Stomach smooth muscle (tissue), 2 donors: ENCODE results near the gene ZFAND5.

Experiments
- H3K27ac ChIP-seq: one replicate; pipeline ENCODE4 v1.7.0; 2013; ENCODE audit warnings: mild to moderate bottlenecking, low read length, inconsistent platforms
- H3K27me3 ChIP-seq, 2 donors: one replicate each; pipeline ENCODE4 v1.7.0; 2013; ENCODE audit warnings: low read length in 2 of 2; ENCODE audit not compliant: insufficient read depth in 2 of 2, control insufficient read depth in 1 of 2
- H3K36me3 ChIP-seq, 2 donors: one replicate each; pipeline ENCODE4 v1.7.0; 2013; ENCODE audit warnings: low read length in 2 of 2; ENCODE audit not compliant: control insufficient read depth in 2 of 2, insufficient read depth in 2 of 2
- H3K4me1 ChIP-seq: one replicate; pipeline ENCODE4 v1.7.0; 2013; ENCODE audit warnings: low read length; ENCODE audit not compliant: control insufficient read depth, insufficient read depth
- H3K4me3 ChIP-seq, 2 donors: one replicate each; pipeline ENCODE4 v1.7.0; 2013; ENCODE audit warnings: low read length in 2 of 2
- H3K9ac ChIP-seq, 2 donors: one replicate each; pipeline ENCODE4 v1.7.0; 2013; ENCODE audit warnings: low read length in 2 of 2, mild to moderate bottlenecking in 1 of 2
- H3K9me3 ChIP-seq, 2 donors: one replicate each; pipeline ENCODE4 v1.7.0; 2013; ENCODE audit warnings: low read length in 2 of 2; ENCODE audit not compliant: control insufficient read depth in 2 of 2
- donor health status: healthy.
- donor health status: Pancreatic carcinoma.

Gene ZFAND5

DNA sequence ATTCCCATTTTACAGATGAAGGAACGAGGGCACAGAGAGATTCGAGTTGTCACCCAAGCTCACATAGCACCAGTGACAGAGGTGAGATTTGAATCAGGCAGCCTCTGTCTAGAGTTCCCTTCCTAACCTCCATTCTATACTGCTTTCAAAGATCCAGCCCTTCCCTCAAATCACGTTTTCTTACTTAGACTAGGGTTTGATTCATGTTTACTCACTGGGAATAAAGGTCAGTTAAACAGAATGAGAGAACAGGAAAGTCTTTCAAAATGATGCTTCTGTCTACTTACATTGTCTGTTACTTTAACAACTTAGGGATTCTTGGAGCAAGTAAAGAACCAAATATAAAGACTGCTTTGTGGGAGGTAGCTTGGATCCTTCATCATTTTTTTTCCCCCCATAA, 40.0 kb downstream of the ZFAND5 start:
- H3K27me3 ChIP-seq = no peaks in the 10 kb centered on the region
- no peak overlapping the region for H3K9ac ChIP-seq
- H3K4me1 ChIP-seq = no peaks in the 10 kb centered on the region
- H3K36me3 ChIP-seq = no peaks in the 10 kb centered on the region
- no peak overlapping the region for H3K4me3 ChIP-seq
- H3K27ac ChIP-seq = no peak overlapping the region
- no peaks in the 10 kb centered on the region for H3K9me3 ChIP-seq

- H3K9me3 ChIP-seq = no peaks in the 10 kb centered on the region
- H3K9ac ChIP-seq = no peak overlapping the region
- no peak overlapping the region for H3K4me3 ChIP-seq
- no peaks in the 10 kb centered on the region for H3K36me3 ChIP-seq
- H3K4me1 ChIP-seq = no peaks in the 10 kb centered on the region
- H3K27ac ChIP-seq = no peak overlapping the region
- no peaks in the 10 kb centered on the region for H3K27me3 ChIP-seq
These were observed 42.3 kb downstream of the ZFAND5 start for GRCh38 chr9:72322678-72323077.

- H3K27ac ChIP-seq = no peak overlapping the region
- no peak overlapping the region for H3K4me3 ChIP-seq
- no peak overlapping the region for H3K9ac ChIP-seq
- no peaks in the 10 kb centered on the region for H3K9me3 ChIP-seq
- H3K27me3 ChIP-seq = no peaks in the 10 kb centered on the region
- no peaks in the 10 kb centered on the region for H3K4me1 ChIP-seq
- no peaks in the 10 kb centered on the region for H3K36me3 ChIP-seq
These were observed 42.7 kb downstream of the ZFAND5 start for GRCh38 chr9:72322259-72322658.

DNA sequence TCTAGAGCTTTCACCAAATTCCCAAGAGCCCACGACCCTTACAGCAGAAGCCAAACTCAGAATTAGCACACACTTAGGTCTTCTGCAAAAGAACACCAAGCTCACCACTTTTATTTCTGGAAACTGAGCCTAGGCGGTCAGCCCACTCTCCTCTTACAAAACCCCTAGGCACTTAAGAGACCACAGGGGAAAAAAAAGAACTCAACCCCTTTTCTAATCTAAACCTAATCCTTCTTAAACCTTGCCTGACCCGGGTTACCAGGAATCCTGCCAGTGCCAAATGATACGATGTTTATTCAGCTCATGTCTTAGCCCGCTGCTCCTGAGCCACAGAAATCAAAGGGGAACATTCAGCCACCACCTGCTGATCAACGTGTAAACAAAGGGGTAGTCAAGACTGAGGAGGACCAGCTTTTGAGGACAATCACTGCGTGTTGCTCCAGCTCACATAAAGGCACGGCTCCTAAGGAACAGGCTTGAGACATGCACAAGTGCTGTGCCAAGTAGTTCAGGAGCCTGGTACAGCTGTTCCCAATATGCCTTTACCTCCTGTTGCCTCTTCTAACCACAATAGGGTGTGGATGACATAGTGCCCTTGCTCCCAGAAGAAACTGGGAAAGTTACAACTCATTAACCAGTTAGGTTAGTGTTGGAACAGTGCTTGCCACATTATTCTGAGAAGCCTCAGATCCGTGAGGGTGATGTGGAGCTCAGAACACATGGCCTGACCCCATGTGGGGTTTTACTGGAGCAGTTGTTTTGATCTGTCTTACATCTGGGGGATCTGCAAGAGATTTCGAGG, 49.3 kb downstream of the ZFAND5 start:
- H3K27me3 ChIP-seq = no peaks in the 10 kb centered on the region
- H3K36me3 ChIP-seq = no peaks in the 10 kb centered on the region
- H3K9me3 ChIP-seq = no peaks in the 10 kb centered on the region
- peak overlapping the region in 1 of 2 donors; percentile 21 for H3K9ac ChIP-seq
- H3K4me1 ChIP-seq = peaks cover 29% of the 10 kb centered on the region
- H3K27ac ChIP-seq = peak overlapping the region; percentile 66
- peak overlapping the region; percentile 40 to 61 for H3K4me3 ChIP-seq

DNA sequence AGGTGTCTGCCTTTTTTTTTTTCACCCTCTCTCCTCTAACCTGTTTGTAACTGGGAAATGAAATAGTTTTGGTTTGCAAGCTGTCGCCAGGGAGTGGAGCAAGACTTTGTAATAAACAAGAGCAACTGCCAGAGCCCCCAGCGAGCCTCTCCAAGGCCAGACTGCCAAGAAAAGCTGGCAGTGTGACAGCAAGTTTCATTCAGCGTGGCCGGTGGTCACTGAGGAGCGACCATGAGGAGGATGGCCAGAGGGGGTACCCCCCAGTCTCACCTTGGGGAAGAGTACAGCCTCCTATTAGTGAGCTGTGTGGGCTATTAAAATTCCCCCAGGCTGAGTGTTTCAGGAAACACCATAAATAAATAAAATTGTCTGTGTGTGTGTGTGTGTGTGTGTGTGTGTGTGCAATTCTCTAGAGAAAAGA, 49.9 kb downstream of the ZFAND5 start:
- H3K36me3 ChIP-seq = no peaks in the 10 kb centered on the region
- H3K4me3 ChIP-seq = peak overlapping the region; percentile 38 to 61
- peaks cover 29% of the 10 kb centered on the region for H3K4me1 ChIP-seq
- peak overlapping the region; percentile 66 for H3K27ac ChIP-seq
- H3K9ac ChIP-seq = peak overlapping the region; percentile 29 to 36
- no peaks in the 10 kb centered on the region for H3K9me3 ChIP-seq
- H3K27me3 ChIP-seq = no peaks in the 10 kb centered on the region

- H3K4me1 ChIP-seq = peaks cover 29% of the 10 kb centered on the region
These were observed 51.5 kb downstream of the ZFAND5 start for GRCh38 chr9:72313507-72313906.

GRCh38 chr9:72312386-72312987, 52.5 kb downstream of the ZFAND5 start:
- no peak overlapping the region for H3K4me3 ChIP-seq
- no peaks in the 10 kb centered on the region for H3K36me3 ChIP-seq
- H3K4me1 ChIP-seq = peaks cover 29% of the 10 kb centered on the region
- H3K27ac ChIP-seq = peak overlapping the region; percentile 18
- H3K9me3 ChIP-seq = no peaks in the 10 kb centered on the region
- no peak overlapping the region for H3K9ac ChIP-seq
- H3K27me3 ChIP-seq = no peaks in the 10 kb centered on the region

More at GRCh38 chr9:72313507-72313906, 51.5 kb downstream of the ZFAND5 start:
- no peaks in the 10 kb centered on the region for H3K36me3 ChIP-seq
- no peaks in the 10 kb centered on the region for H3K9me3 ChIP-seq
- no peak overlapping the region for H3K27ac ChIP-seq
- H3K9ac ChIP-seq = no peak overlapping the region
- no peaks in the 10 kb centered on the region for H3K27me3 ChIP-seq
- H3K4me3 ChIP-seq = no peak overlapping the region

GRCh38 chr9:72309364-72310133, 55.5 kb downstream of the ZFAND5 start:
- Histone ChIP-seq H3K9me3 (no peaks in the 10 kb centered on the region), H3K4me1 (peaks cover 15% of the 10 kb centered on the region), H3K9ac (no peak overlapping the region), H3K27me3 (no peaks in the 10 kb centered on the region), H3K36me3 (no peaks in the 10 kb centered on the region), H3K4me3 (no peak overlapping the region), H3K27ac (no peak overlapping the region)

DNA sequence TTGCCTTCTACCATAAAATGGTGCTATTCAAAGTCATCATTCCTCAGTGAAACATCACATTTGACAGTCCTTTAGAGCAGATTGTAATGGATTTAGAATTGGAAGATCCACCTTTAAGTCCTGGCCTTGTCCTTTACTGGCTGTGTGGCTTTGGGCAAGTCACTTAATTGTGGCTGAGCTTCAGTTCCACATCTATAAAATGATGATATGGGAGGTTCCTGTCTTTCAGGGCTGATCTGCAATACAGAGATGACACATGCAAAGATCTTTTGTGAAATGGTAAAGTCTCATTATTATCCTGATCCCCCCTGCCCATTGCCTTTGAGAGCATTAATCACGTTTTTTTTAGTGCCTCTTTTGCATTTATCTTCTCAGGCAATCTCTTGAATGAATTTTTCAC, 58.2 kb downstream of the ZFAND5 start:
- no peaks in the 10 kb centered on the region for H3K36me3 ChIP-seq
- H3K9me3 ChIP-seq = no peaks in the 10 kb centered on the region
- no peak overlapping the region for H3K4me3 ChIP-seq
- no peaks in the 10 kb centered on the region for H3K4me1 ChIP-seq
- no peak overlapping the region for H3K27ac ChIP-seq
- H3K27me3 ChIP-seq = no peaks in the 10 kb centered on the region
- no peak overlapping the region for H3K9ac ChIP-seq

- H3K4me1 ChIP-seq = no peaks in the 10 kb centered on the region
- peak overlapping the region in 1 of 2 donors; percentile 26 for H3K4me3 ChIP-seq
- no peaks in the 10 kb centered on the region for H3K36me3 ChIP-seq
- H3K9me3 ChIP-seq = no peaks in the 10 kb centered on the region
- H3K27ac ChIP-seq = no peak overlapping the region
- H3K9ac ChIP-seq = no peak overlapping the region
- H3K27me3 ChIP-seq = no peaks in the 10 kb centered on the region
These were observed 59.3 kb downstream of the ZFAND5 start for GRCh38 chr9:72305707-72306106.
